HEK293T (cell line): ENCODE measurements around the gene NDUFB8.

ENCODE experiments used
- ARNT ChIP-seq: fragments of 450-650 bp; IDR thresholded peaks from 2 replicates; pipeline ENCODE4 v1.6.1; 2017; ENCODE audit warnings: mild to moderate bottlenecking
- BHLHE40 ChIP-seq: fragments of 450-650 bp; IDR thresholded peaks from 2 replicates; pipeline ENCODE4 v1.6.1; 2016; ENCODE audit warnings: mild to moderate bottlenecking, moderate library complexity, borderline replicate concordance
- CTBP1 ChIP-seq: fragments of 450-650 bp; IDR thresholded peaks from 2 replicates; pipeline ENCODE4 v1.6.1; 2016; ENCODE audit warnings: borderline replicate concordance
- ELF4 ChIP-seq: fragments of 450-650 bp; IDR thresholded peaks from 2 replicates; pipeline ENCODE4 v1.6.1; 2017; ENCODE audit warnings: antibody characterized with exemption
- FOXA1 ChIP-seq: fragments of 450-650 bp; IDR thresholded peaks from 2 replicates; pipeline ENCODE4 v1.6.1; 2016; ENCODE audit warnings: mild to moderate bottlenecking
- FOXK2 ChIP-seq: fragments of 450-650 bp; IDR thresholded peaks from 2 replicates; pipeline ENCODE4 v1.6.1; 2016; ENCODE audit warnings: mild to moderate bottlenecking
- FOXM1 ChIP-seq: fragments of 450-650 bp; IDR thresholded peaks from 2 replicates; pipeline ENCODE4 v1.6.1; 2017; ENCODE audit warnings: mild to moderate bottlenecking, borderline replicate concordance
- HDGF ChIP-seq: fragments of 450-650 bp; IDR thresholded peaks from 2 replicates; pipeline ENCODE4 v1.6.1; 2017; ENCODE audit warnings: antibody characterized with exemption, borderline replicate concordance
- L3MBTL2 ChIP-seq: fragments of 450-650 bp; conservative IDR thresholded peaks from 2 replicates; pipeline ENCODE4 v1.6.1; 2016; ENCODE audit warnings: mild to moderate bottlenecking
- PKNOX1 ChIP-seq: fragments of 450-650 bp; IDR thresholded peaks from 2 replicates; pipeline ENCODE4 v1.6.1; 2016
- SP1 ChIP-seq: fragments of 450-650 bp; IDR thresholded peaks from 2 replicates; pipeline ENCODE4 v1.6.1; 2017
- SUZ12 ChIP-seq: fragments of 450-650 bp; IDR thresholded peaks from 2 replicates; pipeline ENCODE4 v1.6.1; 2016; ENCODE audit warnings: mild to moderate bottlenecking
- TARDBP ChIP-seq: fragments of 450-650 bp; IDR thresholded peaks from 2 replicates; pipeline ENCODE4 v1.6.1; 2016
- ZNF384 ChIP-seq: fragments of 450-650 bp; IDR thresholded peaks from 2 replicates; pipeline ENCODE4 v1.6.1; 2016

DNA sequence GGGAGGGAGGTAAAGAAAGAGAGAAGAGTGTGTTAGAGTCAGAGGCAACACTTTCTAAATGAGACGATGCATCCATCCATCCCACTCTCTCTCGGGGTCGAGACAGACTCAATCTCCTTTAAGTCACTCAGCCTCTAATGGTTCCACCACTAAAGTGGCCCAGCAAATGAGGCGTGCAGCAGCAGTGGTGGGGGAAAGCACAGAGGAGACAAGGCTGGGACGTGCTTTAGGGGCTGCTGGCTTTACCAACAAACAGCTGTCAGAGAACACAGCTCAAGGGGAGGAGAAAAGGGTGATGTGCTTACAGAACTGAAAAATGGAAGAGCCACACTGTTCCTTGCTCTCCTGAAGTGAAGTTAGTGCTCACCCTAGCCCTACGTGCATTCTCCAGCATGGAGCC lies 5.5 kb downstream of the NDUFB8 start:
- TF ChIP-seq SP1 (no peak), HDGF (no peak), PKNOX1 (no peak), BHLHE40 (no peak), ZNF384 (no peak), TARDBP (no peak), ARNT (no peak), SUZ12 (no peak), ELF4 (no peak), FOXA1 (no peak), FOXK2 (no peak), FOXM1 (no peak), CTBP1 (no peak), L3MBTL2 (no peak)
